A673 (cell line): Measurements from ENCODE around the gene HOXB7.

Source experiments
- EZH2 ChIP-seq: fragments of 200-600 bp; sonication (generic); IDR thresholded peaks from 2 replicates; pipeline ENCODE4 v1.6.1; 2017; ENCODE audit warnings: borderline replicate concordance, low read depth, mild to moderate bottlenecking, mixed read lengths, antibody characterized with exemption, low read length; ENCODE audit not compliant: poor library complexity, severe bottlenecking
- TF ChIP-seq, protein P1 (sequence below): fragments of 300-800, 200-600 bp; sonication (generic); conservative IDR thresholded peaks from 2 replicates; pipeline ENCODE4 v1.5.1; 2017; ENCODE audit warnings: low read depth, mild to moderate bottlenecking, antibody characterized with exemption, low read length, moderate library complexity, mixed read lengths

DNA sequence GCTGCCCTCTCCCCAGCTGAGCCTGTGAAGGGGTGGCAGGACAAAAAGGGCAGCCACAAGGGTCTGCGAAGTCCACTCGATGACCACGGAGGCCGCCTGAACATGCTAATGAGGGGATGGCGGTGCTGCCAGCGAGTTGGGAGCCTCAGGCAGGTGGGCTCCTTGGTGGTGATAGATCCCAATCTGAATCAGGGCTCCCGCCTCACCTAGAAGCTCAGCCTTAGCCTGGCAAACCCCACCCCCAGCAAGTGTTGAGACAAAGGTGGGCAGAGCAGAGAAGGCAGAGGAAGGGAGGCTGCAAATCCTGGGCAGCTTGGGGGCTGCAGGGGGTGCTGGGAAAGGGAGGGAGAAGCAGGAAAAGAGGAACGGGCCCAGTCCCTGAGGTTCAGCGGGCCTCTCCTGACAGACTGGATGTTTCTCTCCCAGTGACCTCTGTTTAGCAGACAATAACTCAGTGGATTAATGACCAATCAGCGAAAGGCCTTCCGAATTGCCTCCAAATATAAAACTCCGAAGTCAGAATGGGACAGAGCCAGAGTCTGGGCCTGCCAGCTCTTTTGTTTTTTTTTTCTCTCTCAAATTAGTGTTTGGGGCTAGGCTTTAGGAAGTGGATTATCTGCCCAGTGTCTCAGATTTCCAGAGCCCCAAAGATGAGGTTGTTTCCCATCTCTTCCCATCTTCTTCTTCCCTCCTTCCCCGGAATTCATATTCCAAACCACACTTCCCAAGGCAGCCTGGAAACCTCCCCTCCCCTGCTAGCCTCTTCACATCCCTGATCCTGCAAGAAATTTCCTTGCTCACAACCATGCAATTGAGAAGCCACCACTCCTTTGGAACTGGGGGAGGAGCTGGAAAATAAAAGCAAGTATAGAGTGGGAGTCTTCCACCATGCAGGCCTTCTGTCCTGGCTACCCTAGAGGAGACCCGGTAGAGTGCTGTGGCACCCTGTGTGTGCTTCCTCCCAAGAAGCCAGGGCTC, 50.7 kb downstream of the HOXB7 start:
- TF ChIP-seq, protein P1, sequence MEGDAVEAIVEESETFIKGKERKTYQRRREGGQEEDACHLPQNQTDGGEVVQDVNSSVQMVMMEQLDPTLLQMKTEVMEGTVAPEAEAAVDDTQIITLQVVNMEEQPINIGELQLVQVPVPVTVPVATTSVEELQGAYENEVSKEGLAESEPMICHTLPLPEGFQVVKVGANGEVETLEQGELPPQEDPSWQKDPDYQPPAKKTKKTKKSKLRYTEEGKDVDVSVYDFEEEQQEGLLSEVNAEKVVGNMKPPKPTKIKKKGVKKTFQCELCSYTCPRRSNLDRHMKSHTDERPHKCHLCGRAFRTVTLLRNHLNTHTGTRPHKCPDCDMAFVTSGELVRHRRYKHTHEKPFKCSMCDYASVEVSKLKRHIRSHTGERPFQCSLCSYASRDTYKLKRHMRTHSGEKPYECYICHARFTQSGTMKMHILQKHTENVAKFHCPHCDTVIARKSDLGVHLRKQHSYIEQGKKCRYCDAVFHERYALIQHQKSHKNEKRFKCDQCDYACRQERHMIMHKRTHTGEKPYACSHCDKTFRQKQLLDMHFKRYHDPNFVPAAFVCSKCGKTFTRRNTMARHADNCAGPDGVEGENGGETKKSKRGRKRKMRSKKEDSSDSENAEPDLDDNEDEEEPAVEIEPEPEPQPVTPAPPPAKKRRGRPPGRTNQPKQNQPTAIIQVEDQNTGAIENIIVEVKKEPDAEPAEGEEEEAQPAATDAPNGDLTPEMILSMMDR: no peak
- TF ChIP-seq EZH2: no peak
